ENCODE data around the gene SHISAL2A.

SHISAL2A gene

GRCh38 chr1:52667984-52668383 lies 35.0 kb downstream of the SHISAL2A start:
- no peak for TF ChIP-seq CTCF (IDR thresholded peaks at IDR 0.05; ENCODE audit: control extremely low read depth, extremely low read depth, low read depth, missing control alignments)
- CTCF ChIA-PET, result interaction anchor here (0.7 to 2.7 kb wide), 4 partner anchors 8 to 27 kb away, joined by 4 to 13 read pairs (median 4); no protein-coding TSS in a partner anchor
- POLR2A ChIA-PET, result no interaction called here
- no peak for DNase-seq (ENCODE audit: extremely low spot score)

GRCh38 chr1:52668711-52669110 lies 35.7 kb downstream of the SHISAL2A start:
- ChIA-PET POLR2A (no interaction called here), CTCF (interaction anchor here (0.7 to 1.2 kb wide), 3 partner anchors 9 to 23 kb away, joined by 3 to 4 read pairs (median 4); no protein-coding TSS in a partner anchor)
- no peak for TF ChIP-seq CTCF (IDR thresholded peaks at IDR 0.05; ENCODE audit: control extremely low read depth, extremely low read depth, low read depth, missing control alignments)
- no peak for DNase-seq (ENCODE audit: extremely low spot score)

- DNase-seq (ENCODE audit: extremely low spot score), result no peak
- POLR2A ChIA-PET, result interaction anchor here (0.6 kb wide), 1 partner anchor 12 kb away, joined by 11 read pairs; no protein-coding TSS in a partner anchor
- CTCF ChIA-PET, result interaction anchor here (0.6 to 1.6 kb wide), 6 partner anchors 9 to 97 kb away, joined by 3 to 5 read pairs (median 3); no protein-coding TSS in a partner anchor
- TF ChIP-seq CTCF (IDR thresholded peaks at IDR 0.05; ENCODE audit: control extremely low read depth, extremely low read depth, low read depth, missing control alignments), result no peak
Observed at GRCh38 chr1:52669696-52670095, 36.7 kb downstream of the SHISAL2A start.

- CTCF ChIA-PET, result interaction anchor here (0.9 to 1.6 kb wide), 3 partner anchors 10 to 98 kb away, joined by 3 to 5 read pairs (median 3); no protein-coding TSS in a partner anchor
- POLR2A ChIA-PET, result no interaction called here
- no peak for TF ChIP-seq CTCF (IDR thresholded peaks at IDR 0.05; ENCODE audit: control extremely low read depth, extremely low read depth, low read depth, missing control alignments)
Observed at GRCh38 chr1:52670604-52671003, 37.6 kb downstream of the SHISAL2A start.

GRCh38 chr1:52672946-52673345 lies 40.0 kb downstream of the SHISAL2A start:
- TF ChIP-seq CTCF (IDR thresholded peaks at IDR 0.05; ENCODE audit: control extremely low read depth, extremely low read depth, low read depth, missing control alignments), result no peak
- ChIA-PET POLR2A (no interaction called here), CTCF (interaction anchor here (0.9 kb wide), 1 partner anchor 13 kb away, joined by 3 read pairs; no protein-coding TSS in a partner anchor)
- DNase-seq (ENCODE audit: extremely low spot score), result no peak

More at GRCh38 chr1:52670604-52671003, 37.6 kb downstream of the SHISAL2A start:
- DNase-seq (ENCODE audit: extremely low spot score), result no peak

- CTCF ChIA-PET, result interaction anchor here (1.6 kb wide), 1 partner anchor 13 kb away, joined by 4 read pairs; no protein-coding TSS in a partner anchor
- POLR2A ChIA-PET, result no interaction called here
- TF ChIP-seq CTCF (IDR thresholded peaks at IDR 0.05; ENCODE audit: control extremely low read depth, extremely low read depth, low read depth, missing control alignments), result no peak
- no peak for DNase-seq (ENCODE audit: extremely low spot score)
Observed at GRCh38 chr1:52673513-52673912, 40.5 kb downstream of the SHISAL2A start.
